HG03064 (cell line): ENCODE measurements around the gene MTCL3.
A peak's percentile ranks its signal among the peaks of the same experiment; 100 is the strongest.

Experiments
- ATAC-seq: cut with Tn5 transposase; IDR thresholded peaks from one replicate; pipeline ENCODE4 v1.9.1; 2021; ENCODE audit warnings: low read depth; ENCODE audit not compliant: unreplicated experiment

MTCL3 gene

DNA sequence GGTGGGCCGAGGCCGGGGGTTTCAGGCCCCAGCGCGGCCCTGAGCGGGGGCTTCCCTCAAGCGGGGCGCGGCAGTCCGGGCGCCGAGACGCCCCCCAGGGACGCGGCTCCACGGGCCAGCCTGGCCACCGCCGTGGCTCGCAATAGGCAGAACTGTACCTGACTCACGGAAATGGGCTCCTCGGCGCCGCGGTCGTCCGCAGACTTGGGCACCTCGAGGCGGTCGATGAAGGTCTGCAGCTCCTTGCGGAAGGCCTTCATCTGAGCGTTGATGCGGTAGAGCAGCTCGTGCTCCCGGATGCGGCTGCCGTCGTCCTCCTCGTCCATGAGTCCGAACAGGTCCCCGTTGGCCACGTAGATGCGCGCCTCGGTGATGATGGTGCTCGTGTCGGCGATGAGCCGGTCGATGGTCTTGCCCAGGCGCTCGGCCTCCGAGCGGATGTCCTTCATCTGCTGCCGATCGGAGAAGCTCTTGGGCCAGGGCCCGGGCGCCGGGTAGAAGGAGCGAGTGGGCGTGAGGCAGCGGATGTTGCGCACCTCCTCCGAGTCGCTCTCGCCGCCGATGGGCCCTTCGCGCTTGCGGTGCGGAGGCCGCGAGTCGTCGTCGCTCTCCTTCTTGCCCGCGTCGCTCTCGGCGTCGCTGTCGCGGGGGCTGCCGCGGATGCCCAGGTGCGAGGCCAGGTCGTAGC is 43.9 kb downstream of the MTCL3 start:
- ATAC-seq, result no peak

- no peak for ATAC-seq
Measured at GRCh38 chr6:127471379-127472255, 47.5 kb downstream of the MTCL3 start.

DNA sequence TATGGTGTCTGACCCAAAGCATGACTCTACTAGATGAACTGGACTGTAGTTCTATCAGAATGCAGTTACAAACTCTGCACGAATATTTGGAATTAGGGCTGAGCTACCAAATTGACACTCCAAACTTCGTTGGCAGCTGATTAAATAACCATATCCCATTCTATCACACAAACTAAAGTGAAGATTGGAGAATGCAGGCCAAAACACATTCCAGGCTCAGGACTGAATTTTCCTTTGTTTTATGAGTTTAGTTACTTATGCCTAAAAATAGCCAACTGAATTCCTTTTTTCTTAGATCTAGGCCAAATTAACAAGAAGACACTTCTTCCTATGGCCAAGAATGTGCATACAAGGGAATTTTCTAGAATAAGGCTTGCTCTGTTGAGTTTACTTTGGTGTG is 50.2 kb downstream of the MTCL3 start:
- ATAC-seq, result no peak

GRCh38 chr6:127466416-127466815 is 52.7 kb downstream of the MTCL3 start:
- ATAC-seq, result no peak

DNA sequence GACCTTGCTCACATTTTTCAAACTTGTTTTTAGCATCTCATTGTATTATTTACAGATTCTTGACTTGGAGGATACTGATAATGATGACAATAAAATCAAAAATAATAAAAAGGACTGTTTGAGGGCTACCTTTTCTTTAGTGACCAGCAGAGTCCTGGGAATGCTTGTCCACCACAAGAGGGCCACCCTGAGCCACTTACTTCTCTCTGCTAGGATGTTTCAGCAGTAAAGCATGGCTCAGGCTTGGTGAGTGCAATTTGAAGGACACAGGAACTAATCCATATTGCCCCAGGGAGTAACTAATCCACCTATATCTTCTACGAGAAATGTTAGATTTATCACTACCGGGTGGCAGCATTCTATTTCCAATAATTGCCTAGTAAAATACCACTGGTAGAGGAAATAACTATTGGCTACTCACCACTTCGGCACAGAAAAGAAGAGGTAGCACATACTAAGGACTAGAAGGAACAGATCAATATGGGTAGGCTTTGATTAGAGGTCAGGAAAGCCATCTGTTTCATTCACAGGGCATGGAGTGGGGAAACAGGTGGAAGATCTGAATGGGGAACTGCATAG is 54.2 kb downstream of the MTCL3 start:
- peak; percentile 91 for ATAC-seq

- no peak for ATAC-seq
Measured at GRCh38 chr6:127464161-127464880, 54.8 kb downstream of the MTCL3 start.

DNA sequence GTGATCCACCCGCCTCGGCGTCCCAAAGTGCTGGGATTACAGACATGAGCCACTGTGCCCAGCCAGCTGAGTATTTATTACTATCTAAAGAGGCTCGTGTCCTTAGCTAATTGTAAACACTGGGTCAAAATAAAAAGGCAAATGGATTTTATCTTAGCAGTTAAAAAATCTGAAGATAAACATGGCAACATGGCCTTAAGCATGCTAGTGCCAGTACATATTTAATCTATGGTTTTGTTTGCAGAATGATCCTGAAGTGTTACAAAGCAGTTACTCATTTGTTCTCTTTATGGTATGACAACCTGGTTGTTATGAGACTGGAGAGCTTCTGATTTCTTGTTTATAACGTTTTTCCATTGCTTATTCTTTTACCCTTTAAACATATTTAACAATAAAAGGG is 56.1 kb downstream of the MTCL3 start:
- no peak for ATAC-seq

DNA sequence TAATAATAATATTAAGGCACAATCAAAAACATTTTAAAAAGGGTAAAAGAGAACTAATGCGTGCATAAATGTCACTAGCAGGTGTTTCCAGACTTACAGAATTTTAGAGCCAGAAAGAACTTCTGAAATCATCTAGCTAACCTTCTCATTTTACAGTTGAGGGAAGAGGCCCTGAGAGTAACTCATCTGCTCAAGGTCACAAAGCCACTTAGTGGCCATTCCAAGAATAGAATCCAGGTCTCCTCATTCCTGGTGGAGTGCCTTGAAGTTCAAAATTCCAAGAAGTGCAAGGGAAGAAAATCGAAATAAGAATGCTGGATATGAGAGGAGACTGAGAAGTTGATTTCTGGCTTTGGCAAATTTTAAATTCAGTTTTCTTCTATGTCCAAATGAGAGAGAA is 56.8 kb downstream of the MTCL3 start:
- no peak for ATAC-seq

DNA sequence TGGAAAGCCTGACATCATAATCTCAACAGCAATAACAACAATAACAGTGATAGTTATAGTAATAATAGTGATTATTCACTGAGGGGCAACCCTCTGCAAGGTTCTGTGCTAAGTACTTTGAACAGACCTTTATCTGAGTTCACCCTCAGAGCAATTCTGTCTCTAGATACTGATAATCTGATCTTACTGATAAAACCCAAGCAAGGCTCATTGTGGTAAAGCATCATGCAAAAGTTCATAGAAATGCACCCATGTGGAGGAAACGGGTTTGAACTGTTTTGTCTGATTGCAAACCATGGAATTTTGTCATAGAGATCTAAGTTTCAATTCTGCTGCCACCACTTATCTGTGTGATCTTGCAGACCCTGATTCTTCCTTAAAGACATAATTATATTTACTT is 58.7 kb downstream of the MTCL3 start:
- no peak for ATAC-seq

DNA sequence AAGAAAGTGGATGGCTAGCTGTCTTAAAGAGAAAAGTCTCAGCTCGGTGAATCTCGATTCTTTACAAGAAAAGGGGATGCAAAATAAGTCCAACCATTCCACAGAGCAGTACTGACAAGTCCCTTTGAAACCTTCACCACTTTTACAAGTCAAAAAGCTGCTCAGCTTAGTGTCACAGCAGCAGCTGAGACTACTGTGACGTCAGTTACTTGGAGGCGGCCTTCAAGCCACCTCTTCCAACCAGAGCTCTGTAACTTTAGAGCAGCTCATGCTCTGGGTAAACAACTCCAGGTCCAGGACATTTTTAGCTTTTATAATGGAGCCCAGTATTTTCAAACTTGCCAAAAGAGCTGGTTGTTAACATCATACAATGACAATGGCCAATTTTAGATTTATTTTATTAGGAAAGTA is 59.9 kb downstream of the MTCL3 start, which contains the start of gene KIAA0408:
KIAA0408 (minus strand) TSS at position 159 of the 411 bp plus-strand sequence. CDS start 5,408 bp downstream, outside the sequence.
- no peak for ATAC-seq

- no peak for ATAC-seq
Measured at GRCh38 chr6:127458817-127459216, 60.3 kb downstream of the MTCL3 start.

- ATAC-seq, result no peak
Measured at GRCh38 chr6:127458222-127458621, 60.9 kb downstream of the MTCL3 start.

DNA sequence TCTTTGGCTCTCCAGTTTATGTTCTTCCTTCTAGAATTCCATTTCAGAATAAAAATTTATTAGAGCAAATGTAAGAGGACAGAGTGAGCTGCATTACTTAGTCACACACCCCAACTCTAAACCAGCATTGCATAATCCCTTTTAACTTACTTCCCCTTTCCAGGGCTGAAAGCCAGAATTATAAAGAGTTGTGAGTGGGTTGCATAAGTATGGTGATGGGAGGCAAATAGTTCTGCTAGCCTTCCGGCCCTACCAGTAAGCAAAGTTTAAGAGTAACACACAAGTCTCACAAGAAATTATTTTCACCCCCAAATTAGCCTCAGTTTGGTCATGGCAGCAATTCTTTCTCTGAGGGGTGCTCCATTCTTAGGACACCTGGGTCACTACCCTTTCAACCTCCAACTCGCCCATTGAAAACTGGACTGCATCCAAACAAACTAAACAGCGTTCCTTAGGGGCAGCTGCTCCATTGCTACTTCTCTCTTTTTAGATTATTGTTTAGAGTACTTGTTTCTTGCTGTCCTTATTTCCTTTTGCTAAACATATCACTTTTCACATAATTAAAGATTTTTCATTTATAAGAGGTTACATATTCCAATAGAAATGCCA is 61.6 kb downstream of the MTCL3 start:
- no peak for ATAC-seq

DNA sequence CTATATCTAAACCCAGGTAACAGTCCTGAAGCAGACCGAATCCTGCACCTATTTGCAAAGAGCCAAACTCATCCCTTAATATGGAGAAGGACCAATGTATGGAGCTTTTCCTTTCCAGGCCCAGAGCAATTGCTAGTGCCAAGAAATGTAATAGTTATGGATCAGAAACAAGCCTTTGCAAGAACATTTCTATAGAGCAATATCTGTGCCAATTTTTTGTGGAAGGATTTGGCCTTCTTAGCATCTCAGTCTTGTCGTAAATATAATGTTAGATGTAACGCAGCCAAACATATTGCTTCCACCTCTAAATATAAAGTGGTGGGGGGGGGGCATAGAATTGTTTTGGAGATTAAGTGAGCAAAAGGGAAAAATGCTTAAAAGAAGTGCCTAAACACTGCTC is 62.7 kb downstream of the MTCL3 start:
- ATAC-seq, result no peak

DNA sequence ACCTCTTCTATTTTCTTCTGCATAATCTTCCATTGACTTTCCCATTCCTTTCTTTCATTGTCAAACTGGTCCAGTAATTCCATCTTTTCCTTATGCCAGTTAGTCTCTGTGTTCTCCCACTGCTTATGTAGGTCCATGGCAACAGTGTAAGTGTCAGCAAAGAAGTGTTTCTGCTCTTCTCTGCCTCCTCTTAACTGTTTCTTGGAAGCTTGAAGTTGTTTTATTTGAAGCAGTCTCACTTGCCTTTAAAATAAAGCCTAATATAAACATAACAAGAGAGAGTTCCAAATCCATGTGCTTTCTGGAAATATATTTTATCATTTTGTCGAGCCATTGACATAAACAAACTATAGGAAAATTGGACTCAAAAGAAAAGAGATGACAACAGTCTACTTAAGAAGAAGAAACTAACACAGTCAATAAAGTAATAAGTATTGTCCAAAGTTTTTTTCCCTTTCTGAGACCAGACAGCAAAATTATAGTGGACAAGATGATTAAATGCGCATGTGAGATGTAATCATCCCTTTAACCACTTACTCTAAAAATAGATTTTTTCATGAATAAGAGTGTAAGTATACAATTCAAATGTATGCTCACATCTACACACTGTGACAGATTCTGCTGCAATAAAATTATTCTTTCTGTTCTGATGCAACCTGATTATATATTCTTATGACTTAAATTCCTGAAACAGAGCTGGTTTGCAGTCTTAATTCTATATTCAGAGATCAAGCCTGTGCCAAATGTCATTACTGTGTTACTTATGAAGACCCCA is 65.1 kb downstream of the MTCL3 start:
- ATAC-seq, result no peak

DNA sequence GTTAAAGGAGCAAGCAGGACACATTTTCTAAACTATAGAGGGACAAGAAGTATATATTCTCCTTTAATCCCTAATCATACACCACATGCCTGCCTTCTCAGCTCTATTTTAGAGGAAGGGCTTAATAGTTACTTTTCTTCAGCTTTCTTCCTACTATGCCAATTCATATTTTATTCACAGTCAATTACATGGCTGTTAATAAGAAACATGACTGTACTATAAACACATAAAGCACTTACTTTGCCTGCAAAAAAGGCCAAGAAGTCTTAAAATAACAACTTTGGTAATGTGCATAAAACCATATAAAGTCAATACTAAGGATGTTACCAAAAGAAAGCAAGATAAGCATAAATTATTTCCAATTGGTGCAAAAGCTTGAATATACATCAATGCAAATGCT is 66.3 kb downstream of the MTCL3 start:
- no peak for ATAC-seq

GRCh38 chr6:127451388-127451787 is 67.7 kb downstream of the MTCL3 start:
- ATAC-seq, result no peak

GRCh38 chr6:127447780-127448179 is 71.4 kb downstream of the MTCL3 start:
- no peak for ATAC-seq

- ATAC-seq, result no peak
Measured at GRCh38 chr6:127446356-127446755, 72.8 kb downstream of the MTCL3 start.

DNA sequence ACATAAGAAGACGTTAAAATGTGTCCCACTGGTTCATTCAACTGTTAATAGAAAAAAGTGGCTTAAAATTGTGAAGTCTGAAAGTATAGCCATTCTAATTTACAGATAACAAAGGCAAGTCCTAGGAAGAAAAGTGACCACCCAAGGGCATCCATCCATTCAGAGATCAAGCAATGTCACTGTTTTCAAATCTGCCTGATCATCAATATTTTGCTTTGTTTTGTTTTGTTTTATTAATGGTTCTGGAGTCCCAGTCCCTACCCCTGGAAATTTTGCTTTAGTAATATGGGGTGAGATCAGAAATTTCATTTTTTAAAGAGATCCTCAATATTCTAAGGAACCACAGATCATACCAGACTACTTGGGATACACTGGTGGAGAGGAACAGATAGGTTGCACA is 77.3 kb downstream of the MTCL3 start:
- no peak for ATAC-seq
